ENCODE data around the gene AFG1L.
"Not testable (repeated sequence)": the region's sequence is repeated elsewhere in the genome, so short reads cannot be mapped to it uniquely, and the experiment has no call there.

AFG1L gene

DNA sequence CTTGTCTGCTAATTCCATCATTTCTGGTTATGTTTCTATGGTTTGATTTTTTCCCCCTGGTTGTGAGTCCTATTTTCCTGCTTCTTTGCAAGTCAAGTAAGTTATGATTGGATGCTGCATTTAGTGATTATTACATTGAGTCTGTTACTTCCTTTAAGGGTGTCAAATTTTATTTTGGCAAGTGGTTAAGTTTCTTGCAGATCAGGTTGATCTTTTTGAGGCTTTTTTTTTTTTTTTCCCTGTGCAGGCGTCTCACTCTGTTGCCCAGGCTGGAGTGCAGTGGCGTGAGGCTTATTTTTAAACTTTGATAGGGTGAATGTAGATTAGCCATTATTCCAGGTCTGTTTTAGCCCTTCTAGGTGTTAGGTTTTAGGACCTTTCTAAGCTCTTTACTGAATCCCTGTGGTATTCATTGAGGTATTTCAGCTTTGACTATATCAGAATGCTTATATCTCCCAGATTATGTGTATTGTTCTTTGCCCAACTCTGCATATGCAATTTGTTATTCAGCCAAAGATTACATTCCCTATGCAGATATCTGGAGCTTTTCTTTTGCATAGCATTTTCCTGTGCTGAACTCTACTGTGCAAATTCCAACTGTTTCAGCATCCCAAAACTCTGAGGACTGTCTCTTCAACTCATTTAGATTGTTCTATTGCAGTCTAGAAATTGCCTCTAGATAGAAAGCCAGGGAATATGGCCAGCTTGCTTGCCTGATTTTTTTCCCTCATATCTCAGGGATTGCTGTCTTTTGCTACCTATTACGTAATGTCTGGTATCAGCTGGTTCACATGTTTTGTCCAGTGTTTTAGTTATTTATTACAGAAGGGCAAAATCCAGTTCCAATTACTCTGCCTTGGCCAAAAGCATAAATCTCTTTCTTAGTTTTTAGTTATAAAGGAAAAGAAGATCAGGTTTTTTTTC lies 113.3 kb downstream of the AFG1L start:
- in situ Hi-C loops (cut with HindIII; ENCODE audit: low sequenced_read_pairs), result no loop called here

DNA sequence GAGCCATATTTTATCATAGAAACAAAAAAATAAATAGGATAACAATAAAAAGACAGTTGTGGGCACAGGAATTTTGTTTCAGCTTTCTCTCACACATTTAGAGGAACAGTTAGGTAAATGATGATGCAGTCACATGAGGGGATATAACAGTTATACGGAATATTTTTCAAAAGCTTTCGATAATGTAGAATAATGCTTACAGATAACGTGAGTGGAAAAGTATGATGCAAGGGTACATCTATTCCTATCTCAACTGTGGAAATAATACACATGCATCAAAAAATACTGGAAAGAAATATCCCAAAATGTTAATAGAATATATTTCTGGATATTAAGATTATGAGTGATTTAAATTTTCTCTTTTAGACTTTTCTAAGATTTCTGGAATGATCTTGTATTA lies 114.0 kb downstream of the AFG1L start:
- in situ Hi-C loops (cut with HindIII; ENCODE audit: low sequenced_read_pairs), result no loop called here

DNA sequence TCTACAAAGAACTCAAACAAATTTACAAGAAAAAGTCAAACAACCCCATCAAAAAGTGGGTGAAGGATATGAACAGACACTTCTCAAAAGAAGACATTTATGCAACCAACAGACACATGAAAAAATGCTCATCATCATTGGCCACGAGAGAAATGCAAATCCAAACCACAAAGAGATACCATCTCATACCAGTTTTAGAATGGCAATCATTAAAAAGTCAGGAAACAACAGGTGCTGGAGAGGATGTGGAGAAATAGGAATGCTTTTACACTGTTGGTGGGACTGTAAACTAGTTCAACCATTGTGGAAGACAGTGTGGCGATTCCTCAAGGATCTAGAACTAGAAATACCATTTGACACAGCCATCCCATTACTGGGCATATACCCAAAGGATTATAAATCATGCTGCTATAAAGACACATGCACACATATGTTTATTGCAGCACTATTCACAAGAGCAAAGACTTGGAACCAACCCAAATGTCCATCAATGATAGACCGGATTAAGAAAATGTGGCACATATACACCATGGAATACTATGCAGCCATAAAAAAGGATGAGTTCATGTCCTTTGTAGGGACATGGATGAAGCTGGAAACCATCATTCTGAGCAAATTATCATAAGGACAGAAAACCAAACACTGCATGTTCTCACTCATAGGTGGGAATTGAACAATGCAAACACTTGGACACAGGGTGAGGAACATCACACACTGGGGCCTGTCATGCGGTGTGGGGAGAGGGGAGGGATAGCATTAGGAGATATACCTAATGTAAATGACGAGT lies 121.4 kb downstream of the AFG1L start:
- in situ Hi-C loops (cut with HindIII; ENCODE audit: low sequenced_read_pairs), result not testable (repeated sequence)

DNA sequence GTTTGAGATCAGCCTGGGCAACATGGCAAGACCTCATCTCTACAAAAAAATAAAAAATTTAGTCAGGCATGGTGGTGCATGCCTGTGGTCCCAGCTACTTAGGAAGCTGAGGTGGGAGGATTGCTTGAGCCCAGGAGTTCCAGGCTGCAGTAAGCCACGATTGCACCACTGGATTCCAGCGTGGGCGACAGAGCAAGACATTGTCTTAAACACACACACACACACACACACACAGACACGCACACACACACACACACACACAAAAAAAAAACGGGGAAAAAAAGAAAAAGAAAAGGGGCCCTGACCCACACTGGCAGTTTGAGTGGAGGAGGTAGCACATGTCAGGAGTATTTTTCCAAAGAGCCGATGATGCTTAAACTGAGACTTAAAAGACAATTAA lies 122.2 kb downstream of the AFG1L start:
- in situ Hi-C loops (cut with HindIII; ENCODE audit: low sequenced_read_pairs), result no loop called here

DNA sequence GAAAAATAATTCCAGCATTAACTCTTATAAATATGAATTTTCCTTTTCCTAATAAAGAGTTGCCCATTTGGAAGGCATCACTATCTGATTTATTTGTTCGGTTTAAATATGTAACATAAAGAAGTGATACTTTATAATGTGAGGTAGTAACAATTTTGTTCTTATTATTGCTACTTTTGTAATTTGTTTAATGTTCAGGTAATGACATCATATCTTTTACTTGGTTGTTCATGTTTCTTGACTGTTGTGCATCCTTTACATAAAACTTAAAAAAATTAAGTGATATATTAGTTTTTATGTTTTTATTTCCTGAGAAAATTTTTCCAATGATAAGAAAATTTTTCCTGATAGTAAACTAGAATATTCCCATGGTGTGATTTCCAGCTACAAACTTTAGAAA lies 124.6 kb downstream of the AFG1L start:
- in situ Hi-C loops (cut with HindIII; ENCODE audit: low sequenced_read_pairs), result no loop called here

DNA sequence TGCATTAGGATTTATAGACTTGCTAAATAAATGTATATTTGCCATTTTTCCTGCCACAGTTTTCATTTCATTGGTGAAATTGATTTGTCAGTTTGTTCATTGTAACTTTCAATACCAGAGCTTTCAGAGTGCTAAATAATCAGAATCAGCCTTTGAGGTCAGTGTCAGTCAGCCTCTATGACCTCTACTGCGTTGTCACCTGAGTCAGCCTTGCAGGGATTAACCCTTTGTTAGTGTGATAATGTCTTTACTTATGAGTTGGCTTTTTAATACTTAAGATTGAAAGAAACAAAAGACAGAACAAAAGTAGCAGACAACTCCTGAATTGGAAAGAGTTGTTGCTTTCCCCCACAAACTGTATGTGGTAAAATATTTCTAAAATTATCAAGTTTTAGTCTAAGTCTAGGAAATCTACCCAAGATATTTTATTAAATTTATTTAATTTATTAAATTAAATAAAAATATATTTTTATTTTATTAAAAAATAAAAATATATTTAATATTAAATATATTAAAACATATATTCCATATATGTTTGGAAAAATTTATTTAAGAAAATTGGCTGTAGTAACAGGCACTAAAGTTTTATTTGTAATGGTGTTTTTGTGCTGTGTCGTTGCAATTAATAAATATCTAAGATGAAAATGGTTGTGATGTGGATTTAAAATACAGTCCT lies 125.2 kb downstream of the AFG1L start:
- in situ Hi-C loops (cut with HindIII; ENCODE audit: low sequenced_read_pairs), result no loop called here

DNA sequence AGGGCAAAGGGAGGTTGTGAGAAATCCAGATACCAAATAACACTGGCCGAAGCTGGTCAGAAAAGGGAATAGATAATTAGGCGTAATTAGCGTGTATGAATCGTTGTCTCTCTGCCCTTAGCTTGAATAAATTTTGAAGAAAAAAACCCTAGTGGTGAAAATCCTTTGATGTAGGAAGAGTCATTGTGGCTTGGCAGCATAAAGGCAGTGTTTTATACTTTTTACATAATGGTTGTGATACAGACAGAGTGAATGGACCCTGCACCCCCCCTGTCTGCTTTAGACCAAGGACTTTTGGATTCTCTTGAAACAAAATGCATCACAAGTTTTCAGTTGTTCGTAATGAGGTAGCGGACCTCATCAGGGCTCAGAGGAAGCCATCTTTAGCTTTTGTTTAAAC lies 126.5 kb downstream of the AFG1L start:
- in situ Hi-C loops (cut with HindIII; ENCODE audit: low sequenced_read_pairs), result no loop called here

DNA sequence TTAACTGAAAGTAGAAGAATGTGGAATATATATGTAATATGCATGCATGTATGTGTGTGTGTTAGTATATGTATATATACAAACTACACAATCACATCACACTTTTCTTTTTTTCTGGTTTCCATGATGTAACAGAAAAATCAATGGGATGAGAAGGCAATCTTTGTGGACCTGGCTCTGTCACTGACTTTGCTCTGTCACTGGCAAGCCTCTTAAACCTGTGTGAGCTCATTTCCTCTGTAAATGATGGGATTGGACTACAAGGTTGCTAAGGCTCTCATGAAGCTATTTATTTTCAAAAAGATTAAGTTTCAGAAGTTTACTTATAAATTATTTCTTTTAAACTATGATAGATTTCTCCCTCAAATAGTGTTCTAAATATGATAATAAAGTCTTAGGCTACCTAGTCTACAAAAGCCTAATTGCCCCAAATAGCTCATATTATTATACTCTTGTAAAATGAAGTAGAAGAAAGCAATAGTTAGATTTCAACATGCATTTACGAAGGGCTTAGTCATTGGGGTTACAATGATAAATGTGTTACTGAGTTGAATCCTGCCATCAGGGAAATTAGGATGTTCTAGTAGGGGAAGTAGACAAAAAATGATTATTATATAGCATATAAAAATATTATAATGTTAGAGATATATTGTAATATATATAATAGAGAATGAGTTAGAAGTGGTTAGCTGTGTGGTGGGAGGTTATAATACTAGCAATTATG lies 129.3 kb downstream of the AFG1L start:
- in situ Hi-C loops (cut with HindIII; ENCODE audit: low sequenced_read_pairs), result no loop called here

DNA sequence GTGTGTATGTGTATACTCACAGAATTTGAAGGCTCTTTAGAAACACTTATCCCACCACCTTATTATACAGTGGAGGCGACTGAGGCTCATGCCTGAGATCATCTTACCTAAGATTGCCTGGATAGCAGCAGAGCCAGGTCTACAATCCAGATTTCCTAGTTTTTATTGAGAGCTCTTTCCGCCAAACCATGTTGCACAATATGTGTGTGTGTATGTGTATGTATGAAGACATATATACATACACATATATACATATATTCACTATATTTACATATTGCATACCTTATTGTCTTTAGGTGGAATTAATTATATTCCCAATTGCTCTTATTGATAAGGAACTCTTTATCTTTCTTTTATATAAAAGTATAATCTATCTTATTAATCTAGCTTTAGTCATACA lies 130.6 kb downstream of the AFG1L start:
- in situ Hi-C loops (cut with HindIII; ENCODE audit: low sequenced_read_pairs), result no loop called here

DNA sequence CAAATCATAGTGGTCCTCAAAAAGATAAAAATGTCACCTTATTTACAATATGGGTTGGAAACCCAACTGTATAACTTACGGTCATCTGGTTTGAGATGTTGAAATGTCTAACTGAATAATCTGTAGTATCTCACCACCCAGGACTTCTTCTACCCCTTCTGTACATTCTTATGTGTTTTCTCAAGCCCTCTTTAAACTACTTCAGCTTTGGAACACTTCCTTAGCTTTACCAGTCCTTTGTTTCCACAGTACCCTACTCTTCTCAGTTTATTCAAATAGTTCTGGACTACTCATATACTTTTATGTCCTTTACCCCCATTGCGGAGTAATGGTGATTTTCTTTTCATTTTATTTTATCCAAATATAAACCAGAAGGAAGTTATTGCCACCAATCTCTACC lies 137.3 kb downstream of the AFG1L start:
- in situ Hi-C loops (cut with HindIII; ENCODE audit: low sequenced_read_pairs), result no loop called here

DNA sequence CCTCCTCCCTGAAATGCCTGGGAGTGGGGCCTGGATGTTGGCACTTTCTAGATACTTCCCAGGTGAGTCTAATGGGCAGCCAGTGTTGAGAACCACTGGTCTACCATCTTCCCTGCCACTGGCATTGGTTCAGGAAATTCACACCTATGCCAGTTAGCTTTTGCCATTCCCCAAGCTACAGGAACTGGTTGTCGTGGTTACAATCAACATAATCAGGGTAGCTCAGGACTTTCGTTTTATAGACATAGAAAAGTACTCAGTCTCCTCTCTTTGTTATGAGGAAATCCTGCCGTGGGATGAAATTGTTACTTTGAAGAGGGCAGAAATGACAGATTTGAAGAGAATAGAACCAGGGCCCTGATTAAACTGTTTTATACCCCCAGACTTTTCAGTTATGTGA lies 137.9 kb downstream of the AFG1L start:
- in situ Hi-C loops (cut with HindIII; ENCODE audit: low sequenced_read_pairs), result no loop called here

DNA sequence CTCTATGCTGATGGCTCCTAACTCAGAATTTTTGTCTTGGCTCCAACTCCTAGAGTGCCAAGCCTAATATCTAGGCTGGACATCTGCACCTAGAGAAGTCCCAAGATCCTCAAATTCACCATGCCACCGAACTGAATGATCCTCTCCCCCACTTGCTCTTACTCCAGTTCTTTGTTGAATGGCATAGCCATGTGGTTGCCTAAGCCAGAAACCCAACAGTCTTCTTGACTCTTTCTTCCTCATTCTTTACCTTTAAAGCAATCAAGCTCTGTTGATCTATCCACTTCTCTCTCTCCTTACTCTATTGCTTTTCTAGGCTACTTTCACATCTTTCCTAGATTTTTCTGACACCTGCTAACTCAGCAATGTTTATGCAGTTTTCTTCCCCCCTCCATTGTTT lies 139.4 kb downstream of the AFG1L start:
- in situ Hi-C loops (cut with HindIII; ENCODE audit: low sequenced_read_pairs), result no loop called here

DNA sequence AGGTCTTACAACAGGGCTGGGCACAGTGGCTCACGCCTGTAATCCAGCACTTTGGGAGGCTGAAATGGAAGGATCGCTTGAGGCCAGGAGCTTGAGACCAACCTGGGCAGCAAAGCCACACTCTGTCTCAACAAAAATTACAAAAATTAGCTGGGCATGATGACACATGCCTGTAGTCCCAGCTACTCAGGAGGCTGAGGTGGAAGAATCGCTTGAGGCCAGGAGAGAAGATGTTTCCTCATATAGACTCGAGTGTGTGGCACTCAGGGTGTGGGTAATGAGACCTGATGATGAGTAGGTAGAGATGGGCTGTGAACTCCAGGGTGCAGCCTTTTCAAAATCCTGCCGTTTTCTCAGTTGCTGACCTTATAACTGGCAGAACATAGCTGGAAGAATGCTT lies 140.5 kb downstream of the AFG1L start:
- in situ Hi-C loops (cut with HindIII; ENCODE audit: low sequenced_read_pairs), result no loop called here

DNA sequence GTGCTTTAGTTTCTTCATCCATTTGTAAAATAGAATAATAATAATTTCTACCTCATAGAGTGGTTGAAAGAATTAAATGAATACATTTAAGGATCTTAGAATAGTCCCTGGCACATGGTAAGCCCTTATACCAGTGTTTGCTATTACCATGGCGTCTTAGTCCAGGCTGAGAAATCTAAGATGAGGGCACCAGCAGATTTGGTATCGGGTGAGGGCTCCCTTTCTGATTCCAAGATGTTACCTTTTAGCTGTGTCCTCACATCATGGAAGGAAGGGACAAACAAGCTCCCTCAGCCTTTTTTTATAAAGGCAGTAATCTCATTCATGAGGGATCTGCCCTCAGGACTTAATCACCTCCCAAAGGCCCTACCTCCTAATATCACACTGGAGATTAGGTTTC lies 141.9 kb downstream of the AFG1L start:
- in situ Hi-C loops (cut with HindIII; ENCODE audit: low sequenced_read_pairs), result no loop called here

DNA sequence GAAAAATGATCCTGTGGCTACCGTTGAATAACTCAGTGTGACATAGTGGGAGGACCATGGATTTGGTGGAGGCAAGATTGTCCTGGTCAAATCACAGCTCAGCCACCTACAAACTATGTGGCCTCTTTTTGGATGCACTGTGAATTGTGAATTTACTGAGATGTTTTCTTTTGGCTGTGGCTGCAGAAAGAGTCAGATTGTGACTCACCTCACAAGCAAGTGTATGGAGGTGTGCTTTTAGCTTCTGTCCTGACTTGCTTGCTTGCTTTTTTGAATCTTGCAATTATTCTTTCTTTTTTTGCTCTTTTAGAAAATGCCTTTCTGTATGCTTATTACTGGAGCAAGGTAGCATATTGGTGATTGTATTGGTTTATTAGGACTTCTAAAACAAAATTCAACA lies 143.0 kb downstream of the AFG1L start:
- in situ Hi-C loops (cut with HindIII; ENCODE audit: low sequenced_read_pairs), result no loop called here

DNA sequence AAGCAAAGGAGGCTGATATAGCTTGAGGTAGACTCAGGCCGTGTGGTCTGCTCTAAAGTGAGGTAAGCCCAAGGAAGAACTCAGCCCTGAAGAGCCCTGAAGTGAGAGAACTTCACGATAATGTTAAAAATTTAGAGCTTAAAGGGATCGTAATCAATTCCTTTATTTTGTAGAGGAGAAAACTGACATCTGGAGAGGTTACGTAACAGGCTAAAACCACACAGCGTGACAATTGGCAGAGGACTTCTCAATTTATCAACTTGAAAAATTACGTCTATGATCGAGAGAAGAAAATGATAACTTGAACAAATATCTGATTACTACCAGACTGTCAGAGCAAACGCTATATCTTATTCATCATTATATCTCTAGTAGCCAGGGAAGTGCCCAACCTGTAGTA lies 144.1 kb downstream of the AFG1L start:
- in situ Hi-C loops (cut with HindIII; ENCODE audit: low sequenced_read_pairs), result no loop called here

DNA sequence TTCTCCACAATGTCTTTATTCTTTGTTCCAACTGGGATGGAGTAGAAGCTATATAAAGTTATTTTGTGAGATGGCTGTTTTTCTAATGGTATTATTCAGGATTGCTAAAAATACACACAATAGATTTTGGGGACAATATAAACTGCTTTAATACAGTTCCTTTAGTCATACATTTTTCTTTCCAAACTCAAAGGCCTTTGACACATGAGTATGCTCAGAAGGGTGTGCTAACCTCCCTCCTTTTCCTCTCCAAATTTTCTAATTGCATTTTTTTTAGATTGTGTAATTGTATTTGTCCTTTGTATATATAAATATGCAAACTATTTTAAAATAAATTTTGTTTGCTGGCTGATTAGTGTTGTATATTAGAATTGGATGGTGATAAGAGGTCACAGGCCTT lies 146.3 kb downstream of the AFG1L start:
- in situ Hi-C loops (cut with HindIII; ENCODE audit: low sequenced_read_pairs), result no loop called here

DNA sequence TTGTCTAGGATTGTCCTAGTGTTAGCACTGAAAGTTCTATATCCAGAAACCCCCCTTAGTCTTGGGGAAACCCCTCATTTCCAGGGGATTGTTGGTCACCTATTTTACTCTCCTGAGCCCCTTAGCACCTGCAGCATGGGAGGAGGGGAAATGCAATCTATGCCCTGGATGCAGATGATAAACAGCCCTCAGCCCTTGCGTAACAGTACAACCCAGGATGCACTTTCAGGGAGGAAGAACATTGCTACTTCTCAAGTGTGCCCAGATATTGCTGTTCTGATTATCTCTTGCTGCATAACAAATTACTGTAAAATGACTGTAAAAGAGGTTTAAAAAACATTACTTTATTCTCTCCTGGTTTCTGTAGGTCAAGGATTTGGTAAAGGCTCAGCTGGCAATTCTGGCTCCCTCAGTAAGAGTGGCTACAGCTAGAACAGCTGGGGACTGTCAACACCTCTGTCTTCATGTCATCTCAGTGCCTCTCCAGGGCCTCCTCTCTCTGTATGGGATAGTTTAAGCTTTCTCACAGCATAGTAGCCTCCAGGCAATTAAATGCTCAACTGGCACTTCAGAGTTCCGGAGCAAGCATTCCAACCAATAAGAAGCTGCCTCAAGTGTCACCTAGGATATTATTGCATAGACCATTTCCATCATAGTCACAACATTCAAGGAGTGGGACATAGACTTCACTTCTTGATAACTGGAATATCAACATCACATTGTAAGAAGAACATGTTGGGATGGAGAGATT lies 148.1 kb downstream of the AFG1L start:
- in situ Hi-C loops (cut with HindIII; ENCODE audit: low sequenced_read_pairs), result no loop called here

DNA sequence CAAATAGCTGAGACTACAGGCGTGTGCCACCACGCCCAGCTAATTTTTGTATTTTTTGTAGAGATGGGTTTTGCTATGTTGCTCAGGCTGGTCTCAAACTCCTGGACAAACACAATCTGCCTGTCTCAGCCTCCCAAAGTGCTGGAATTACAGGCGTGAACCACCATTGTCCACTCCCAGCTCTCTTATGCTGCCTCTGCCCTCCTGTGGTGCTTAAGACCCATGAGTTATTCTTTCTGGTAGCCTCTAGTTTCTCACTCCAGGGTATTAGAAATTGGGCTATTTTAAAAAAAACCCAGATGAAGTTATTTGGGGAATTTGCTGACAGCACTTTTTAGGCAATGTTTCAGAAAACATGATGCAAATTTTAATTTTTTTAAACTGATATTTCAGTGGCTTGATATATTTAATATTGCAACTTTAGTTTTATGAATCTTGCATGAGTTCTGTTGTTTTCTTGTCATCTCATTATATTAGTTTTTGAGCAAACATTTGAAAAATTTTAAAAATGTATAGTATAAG lies 151.8 kb downstream of the AFG1L start:
- in situ Hi-C loops (cut with HindIII; ENCODE audit: low sequenced_read_pairs), result no loop called here

DNA sequence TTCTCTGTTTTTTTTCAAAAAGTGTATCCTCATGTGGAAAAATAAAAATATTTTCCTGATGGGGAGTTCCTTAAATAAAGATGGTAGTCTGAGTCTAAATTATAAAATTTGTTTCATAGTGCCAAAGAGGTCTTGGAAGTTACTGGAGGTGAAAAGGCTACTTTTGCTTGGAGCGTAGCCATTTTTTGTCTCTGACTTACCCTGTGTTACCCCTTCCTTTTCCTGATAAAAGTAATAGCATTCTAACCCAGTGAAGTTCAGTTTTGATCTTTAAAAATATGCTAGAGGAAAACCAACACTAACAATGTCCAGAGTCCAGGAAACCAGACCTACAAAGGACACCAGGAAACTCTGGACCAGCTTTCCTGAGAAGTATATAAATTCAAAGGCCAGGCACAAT lies 153.6 kb downstream of the AFG1L start:
- in situ Hi-C loops (cut with HindIII; ENCODE audit: low sequenced_read_pairs), result no loop called here

Data from endothelial cell of hepatic sinusoid (primary cell).